Glutamatergic neuron (in vitro differentiated cells): ENCODE results near the gene SMOC2. TPM values are rescaled to one million over a fixed set of nuclear protein-coding genes. Genes with fewer than 3 reads are reported as not detected.

Experiments
- DNase-seq: peaks from one replicate; pipeline ENCODE4 v3.0.0; 2022
- H3K27ac Mint-ChIP-seq: one replicate; pipeline ENCODE4 v1.8.0; 2020; ENCODE audit warnings: mild to moderate bottlenecking, mixed read lengths, inconsistent platforms; ENCODE audit not compliant: unreplicated experiment
- H3K27me3 Mint-ChIP-seq: one replicate; pipeline ENCODE4 v1.8.0; 2020; ENCODE audit warnings: mild to moderate bottlenecking, moderate library complexity, mixed read lengths, inconsistent platforms; ENCODE audit not compliant: unreplicated experiment
- H3K36me3 Mint-ChIP-seq: one replicate; pipeline ENCODE4 v1.8.0; 2020; ENCODE audit warnings: mild to moderate bottlenecking, mixed read lengths, inconsistent platforms; ENCODE audit not compliant: unreplicated experiment
- H3K4me1 Mint-ChIP-seq: one replicate; pipeline ENCODE4 v1.8.0; 2020; ENCODE audit warnings: mild to moderate bottlenecking, low read depth, mixed read lengths, inconsistent platforms; ENCODE audit not compliant: unreplicated experiment
- H3K4me3 Mint-ChIP-seq: one replicate; pipeline ENCODE4 v1.8.0; 2020; ENCODE audit warnings: mild to moderate bottlenecking, mixed read lengths, inconsistent platforms; ENCODE audit not compliant: unreplicated experiment
- H3K9me3 Mint-ChIP-seq: one replicate; pipeline ENCODE4 v1.8.0; 2020; ENCODE audit warnings: mild to moderate bottlenecking, moderate library complexity, mixed read lengths, inconsistent platforms; ENCODE audit not compliant: unreplicated experiment
- total RNA-seq: library from RNA; stranded (reverse); fragmentation: NEBNext Ultra II Directional; extraction: Animal tissue kit (Norgen Biotek cat#: 25700); gene quantifications from one replicate; pipeline ENCODE4 v1.2.1, GENCODE V29; 2021; ENCODE audit not compliant: unreplicated experiment
- TF ChIP-seq, protein P1 (sequence below): fragments of 200-600 bp; sonication (generic); IDR thresholded peaks from one replicate; pipeline ENCODE4 v1.5.0; 2021; ENCODE audit not compliant: partially characterized antibody, unreplicated experiment

The SMOC2 gene
- total RNA-seq, 1 donor from 2014 or later, result 0.44 TPM

DNA sequence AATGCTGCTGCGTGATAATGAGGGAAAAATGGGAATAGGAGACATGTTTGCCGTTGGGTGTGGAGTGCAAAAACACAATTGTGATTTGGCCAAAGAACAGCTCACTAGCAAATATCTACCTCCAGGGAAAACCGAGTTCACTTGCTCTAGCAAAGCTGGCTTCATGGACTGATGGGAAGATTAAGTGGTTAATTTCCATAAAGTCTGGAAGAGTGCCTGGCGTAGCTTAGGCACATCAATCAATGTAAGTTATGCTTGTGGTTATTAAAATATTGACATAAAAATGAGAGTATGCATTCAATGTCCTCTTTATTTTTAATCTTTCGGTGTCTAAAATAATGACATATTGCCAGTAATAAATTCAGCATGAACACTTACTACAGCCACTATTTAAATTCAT lies 267.5 kb downstream of the SMOC2 start:
- Mint-ChIP-seq H3K36me3 (no peaks in the 10 kb centered on the region), H3K27ac (no peak overlapping the region), H3K27me3 (no peaks in the 10 kb centered on the region), H3K4me3 (no peak overlapping the region), H3K4me1 (no peaks in the 10 kb centered on the region), H3K9me3 (peaks cover 4% of the 10 kb centered on the region)
- DNase-seq, result no peak
- TF ChIP-seq, protein P1, sequence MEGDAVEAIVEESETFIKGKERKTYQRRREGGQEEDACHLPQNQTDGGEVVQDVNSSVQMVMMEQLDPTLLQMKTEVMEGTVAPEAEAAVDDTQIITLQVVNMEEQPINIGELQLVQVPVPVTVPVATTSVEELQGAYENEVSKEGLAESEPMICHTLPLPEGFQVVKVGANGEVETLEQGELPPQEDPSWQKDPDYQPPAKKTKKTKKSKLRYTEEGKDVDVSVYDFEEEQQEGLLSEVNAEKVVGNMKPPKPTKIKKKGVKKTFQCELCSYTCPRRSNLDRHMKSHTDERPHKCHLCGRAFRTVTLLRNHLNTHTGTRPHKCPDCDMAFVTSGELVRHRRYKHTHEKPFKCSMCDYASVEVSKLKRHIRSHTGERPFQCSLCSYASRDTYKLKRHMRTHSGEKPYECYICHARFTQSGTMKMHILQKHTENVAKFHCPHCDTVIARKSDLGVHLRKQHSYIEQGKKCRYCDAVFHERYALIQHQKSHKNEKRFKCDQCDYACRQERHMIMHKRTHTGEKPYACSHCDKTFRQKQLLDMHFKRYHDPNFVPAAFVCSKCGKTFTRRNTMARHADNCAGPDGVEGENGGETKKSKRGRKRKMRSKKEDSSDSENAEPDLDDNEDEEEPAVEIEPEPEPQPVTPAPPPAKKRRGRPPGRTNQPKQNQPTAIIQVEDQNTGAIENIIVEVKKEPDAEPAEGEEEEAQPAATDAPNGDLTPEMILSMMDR, result no peak

DNA sequence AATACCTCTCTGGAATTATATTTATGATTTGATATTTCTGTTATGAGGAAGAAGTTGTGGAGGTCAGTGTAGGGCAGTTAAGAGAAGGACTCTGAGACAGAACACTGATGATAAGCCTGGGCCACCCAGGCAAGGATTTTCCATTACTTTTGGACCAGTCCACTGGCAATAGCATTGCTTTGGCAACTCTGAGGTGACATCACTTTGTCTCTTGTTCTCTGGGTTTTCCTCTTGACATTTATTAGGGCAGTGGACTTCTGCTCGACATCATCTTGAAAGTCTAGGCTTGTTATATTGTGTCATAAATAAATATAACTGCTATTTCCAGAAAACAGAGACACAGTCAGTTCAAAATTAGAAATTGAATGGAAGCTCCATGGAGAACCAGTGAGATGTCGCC lies 268.0 kb downstream of the SMOC2 start:
- H3K36me3 Mint-ChIP-seq, result no peaks in the 10 kb centered on the region
- H3K9me3 Mint-ChIP-seq, result peaks cover 4% of the 10 kb centered on the region
- DNase-seq, result no peak
- H3K27me3 Mint-ChIP-seq, result no peaks in the 10 kb centered on the region
- TF ChIP-seq, protein P1, result no peak
- no peaks in the 10 kb centered on the region for H3K4me1 Mint-ChIP-seq
- H3K27ac Mint-ChIP-seq, result no peak overlapping the region
- no peak overlapping the region for H3K4me3 Mint-ChIP-seq

DNA sequence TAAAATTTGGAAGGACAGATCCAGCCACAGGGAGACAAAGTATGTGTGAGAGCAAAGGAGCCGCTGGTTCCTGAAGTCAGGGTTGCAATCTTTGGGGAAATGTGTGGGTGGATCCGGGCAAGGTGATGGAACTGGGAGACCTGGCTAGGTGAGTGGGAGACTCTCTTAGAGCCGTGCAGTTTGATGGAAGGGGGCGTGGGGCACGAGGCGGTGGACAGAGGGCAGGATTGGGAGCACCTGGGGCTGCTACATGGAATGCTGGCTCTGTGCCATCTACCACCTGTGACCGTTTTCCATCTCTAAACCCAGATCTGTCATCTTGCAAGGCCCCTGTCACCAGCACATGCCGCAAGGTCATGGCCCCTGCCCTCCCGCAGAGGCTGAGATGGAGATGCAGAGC lies 268.4 kb downstream of the SMOC2 start:
- Mint-ChIP-seq H3K36me3 (no peaks in the 10 kb centered on the region), H3K27me3 (no peaks in the 10 kb centered on the region), H3K4me3 (no peak overlapping the region), H3K4me1 (no peaks in the 10 kb centered on the region), H3K9me3 (peaks cover 4% of the 10 kb centered on the region), H3K27ac (no peak overlapping the region)
- no peak for DNase-seq
- TF ChIP-seq, protein P1, result no peak

GRCh38 chr6:168709991-168710390 lies 269.0 kb downstream of the SMOC2 start:
- no peak overlapping the region for H3K4me3 Mint-ChIP-seq
- H3K27me3 Mint-ChIP-seq, result no peaks in the 10 kb centered on the region
- H3K9me3 Mint-ChIP-seq, result peaks cover 4% of the 10 kb centered on the region
- TF ChIP-seq, protein P1, result no peak
- H3K36me3 Mint-ChIP-seq, result no peaks in the 10 kb centered on the region
- no peaks in the 10 kb centered on the region for H3K4me1 Mint-ChIP-seq
- no peak overlapping the region for H3K27ac Mint-ChIP-seq
- no peak for DNase-seq

DNA sequence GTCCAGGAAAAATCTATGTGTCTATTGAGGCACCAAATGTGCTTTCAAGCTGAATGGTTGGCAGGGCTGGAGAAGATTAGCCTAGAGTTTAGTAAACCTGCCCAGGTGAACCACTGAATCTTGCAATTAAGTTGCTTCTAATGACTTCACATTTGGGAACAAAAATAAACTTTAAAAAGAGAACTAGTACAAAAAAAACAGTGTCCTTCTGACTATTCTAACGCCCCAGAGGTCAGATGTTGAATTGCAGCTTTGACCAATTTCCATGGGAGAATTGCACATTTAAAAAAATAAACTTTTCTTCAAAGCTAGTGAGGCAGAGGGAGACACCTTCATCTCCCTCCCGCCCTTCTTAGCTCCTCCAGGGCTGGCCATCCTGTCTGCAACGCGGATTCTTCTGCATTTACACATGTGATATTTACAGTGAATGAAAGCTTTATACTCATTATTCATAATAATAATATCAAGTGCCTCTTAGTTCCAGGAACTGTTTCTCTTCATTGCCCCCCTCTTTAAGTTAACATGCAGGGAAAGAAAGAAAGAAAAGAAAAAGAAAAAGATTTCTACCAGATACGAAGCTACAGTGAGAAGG lies 270.2 kb downstream of the SMOC2 start:
- TF ChIP-seq, protein P1, result peak; percentile 86
- Mint-ChIP-seq H3K4me3 (no peak overlapping the region), H3K4me1 (no peaks in the 10 kb centered on the region), H3K36me3 (no peaks in the 10 kb centered on the region), H3K9me3 (peaks cover 4% of the 10 kb centered on the region), H3K27me3 (no peaks in the 10 kb centered on the region), H3K27ac (no peak overlapping the region)
- DNase-seq, result no peak
